Calu3 (cell line): ENCODE data around the gene OR51B6. TPM values are rescaled to one million over a fixed set of nuclear protein-coding genes. Genes with fewer than 3 reads are reported as not detected.

Source experiments
- BruUV-seq: library from RNA; stranded (reverse); fragments of 400-500 nt; replicated peaks from 2 replicates; lab custom pipeline; 2021; lab: Mats Ljungman, UMichigan
- CTCF ChIA-PET: fragments of 300-600 bp; sonication (Branson Sonifier 250); formaldehyde crosslinking; loops from one replicate; lab custom pipeline; 2022; ENCODE audit warnings: antibody characterized with exemption; lab: Charles Lee
- DNase-seq: peaks from one replicate; pipeline ENCODE4 v3.0.0; 2022
- H3K27ac Mint-ChIP-seq: one replicate; pipeline ENCODE4 v1.8.0; 2022; ENCODE audit warnings: mixed read lengths; ENCODE audit not compliant: unreplicated experiment
- H3K27me3 Mint-ChIP-seq: one replicate; pipeline ENCODE4 v1.8.0; 2022; ENCODE audit warnings: mixed read lengths; ENCODE audit not compliant: unreplicated experiment
- H3K36me3 Mint-ChIP-seq: one replicate; pipeline ENCODE4 v1.8.0; 2022; ENCODE audit warnings: mild to moderate bottlenecking, moderate library complexity, mixed read lengths; ENCODE audit not compliant: insufficient read depth, unreplicated experiment
- H3K4me1 Mint-ChIP-seq: one replicate; pipeline ENCODE4 v1.8.0; 2022; ENCODE audit warnings: mild to moderate bottlenecking, low read depth, mixed read lengths; ENCODE audit not compliant: unreplicated experiment
- H3K4me3 Mint-ChIP-seq: one replicate; pipeline ENCODE4 v1.8.0; 2022; ENCODE audit warnings: mild to moderate bottlenecking, low read depth, moderate library complexity, mixed read lengths; ENCODE audit not compliant: unreplicated experiment
- H3K9me3 Mint-ChIP-seq: one replicate; pipeline ENCODE4 v1.8.0; 2022; ENCODE audit warnings: low read depth, mixed read lengths; ENCODE audit not compliant: unreplicated experiment
- intact Hi-C: fragments of 100-400 bp; cut with micrococcal nuclease; formaldehyde crosslinking; loops from one replicate; pipeline ENCODE4 v1.10.0; 2022; ENCODE audit not compliant: unreplicated experiment
- total RNA-seq: library from RNA; stranded (reverse); gene quantifications from 2 replicates; pipeline ENCODE4 v1.2.3, GENCODE V29; 2022
- TF ChIP-seq, protein P1 (sequence below): fragments of 200-600 bp; IDR thresholded peaks from one replicate; pipeline ENCODE4 v1.8.0; 2022; ENCODE audit warnings: antibody characterized with exemption; ENCODE audit not compliant: unreplicated experiment

Gene OR51B6
- total RNA-seq, 1 experiment from 2014 or later = not detected

DNA sequence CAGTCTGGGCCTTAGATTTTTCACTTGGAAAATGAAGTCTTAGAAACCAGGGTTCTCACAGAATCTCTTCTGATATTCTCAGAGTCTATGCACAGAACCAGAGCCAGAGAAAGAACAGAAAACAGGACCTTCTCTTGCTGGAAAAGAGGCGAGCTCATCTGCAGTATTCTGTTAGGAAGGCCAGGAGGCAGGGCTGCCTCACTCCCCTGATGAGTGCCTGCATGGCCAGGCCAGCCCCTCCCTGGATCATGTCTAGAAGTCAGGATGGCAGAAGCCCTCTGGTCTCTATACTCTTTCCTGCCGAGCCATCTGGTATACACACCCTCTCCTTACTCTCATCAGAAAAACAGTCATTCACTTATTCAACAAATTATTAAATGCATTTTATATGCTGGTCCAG lies 33.0 kb downstream of the OR51B6 start:
- Mint-ChIP-seq H3K27me3 (peaks cover 15% of the 10 kb centered on the region), H3K4me3 (no peak overlapping the region), H3K4me1 (no peaks in the 10 kb centered on the region), H3K36me3 (no peaks in the 10 kb centered on the region), H3K9me3 (no peaks in the 10 kb centered on the region), H3K27ac (no peak overlapping the region)
- no peak for DNase-seq
- CTCF ChIA-PET = no interaction called here
- TF ChIP-seq, protein P1, sequence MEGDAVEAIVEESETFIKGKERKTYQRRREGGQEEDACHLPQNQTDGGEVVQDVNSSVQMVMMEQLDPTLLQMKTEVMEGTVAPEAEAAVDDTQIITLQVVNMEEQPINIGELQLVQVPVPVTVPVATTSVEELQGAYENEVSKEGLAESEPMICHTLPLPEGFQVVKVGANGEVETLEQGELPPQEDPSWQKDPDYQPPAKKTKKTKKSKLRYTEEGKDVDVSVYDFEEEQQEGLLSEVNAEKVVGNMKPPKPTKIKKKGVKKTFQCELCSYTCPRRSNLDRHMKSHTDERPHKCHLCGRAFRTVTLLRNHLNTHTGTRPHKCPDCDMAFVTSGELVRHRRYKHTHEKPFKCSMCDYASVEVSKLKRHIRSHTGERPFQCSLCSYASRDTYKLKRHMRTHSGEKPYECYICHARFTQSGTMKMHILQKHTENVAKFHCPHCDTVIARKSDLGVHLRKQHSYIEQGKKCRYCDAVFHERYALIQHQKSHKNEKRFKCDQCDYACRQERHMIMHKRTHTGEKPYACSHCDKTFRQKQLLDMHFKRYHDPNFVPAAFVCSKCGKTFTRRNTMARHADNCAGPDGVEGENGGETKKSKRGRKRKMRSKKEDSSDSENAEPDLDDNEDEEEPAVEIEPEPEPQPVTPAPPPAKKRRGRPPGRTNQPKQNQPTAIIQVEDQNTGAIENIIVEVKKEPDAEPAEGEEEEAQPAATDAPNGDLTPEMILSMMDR = no peak
- intact Hi-C loops = loop anchor here (5.0 kb wide), 1 partner anchor 423 kb away; the partner anchor contains the start of gene OR52N2
- no TSS peak for BruUV-seq

DNA sequence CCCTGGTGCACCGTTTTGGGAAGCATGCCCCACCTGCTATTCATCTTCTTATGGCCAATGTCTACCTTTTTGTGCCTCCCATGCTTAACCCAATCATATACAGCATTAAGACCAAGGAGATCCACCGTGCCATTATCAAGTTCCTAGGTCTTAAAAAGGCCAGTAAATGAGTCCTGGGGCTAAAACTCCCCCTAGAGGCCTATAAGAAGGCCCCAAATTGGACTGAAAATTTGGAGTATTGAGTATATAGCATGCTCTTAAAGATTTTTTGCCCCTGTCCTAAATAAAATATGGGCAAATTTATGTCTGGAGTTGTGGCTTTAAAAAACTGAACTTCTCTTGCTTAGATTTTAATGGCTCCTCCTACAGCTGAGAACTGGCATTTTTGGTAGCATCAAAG lies 38.9 kb downstream of the OR51B6 start:
- CTCF ChIA-PET = no interaction called here
- H3K27ac Mint-ChIP-seq = no peak overlapping the region
- no peaks in the 10 kb centered on the region for H3K4me1 Mint-ChIP-seq
- TF ChIP-seq, protein P1 = no peak
- no peaks in the 10 kb centered on the region for H3K27me3 Mint-ChIP-seq
- H3K36me3 Mint-ChIP-seq = no peaks in the 10 kb centered on the region
- no peaks in the 10 kb centered on the region for H3K9me3 Mint-ChIP-seq
- no TSS peak for BruUV-seq
- no peak for DNase-seq
- H3K4me3 Mint-ChIP-seq = no peak overlapping the region
- intact Hi-C loops = no loop called here

DNA sequence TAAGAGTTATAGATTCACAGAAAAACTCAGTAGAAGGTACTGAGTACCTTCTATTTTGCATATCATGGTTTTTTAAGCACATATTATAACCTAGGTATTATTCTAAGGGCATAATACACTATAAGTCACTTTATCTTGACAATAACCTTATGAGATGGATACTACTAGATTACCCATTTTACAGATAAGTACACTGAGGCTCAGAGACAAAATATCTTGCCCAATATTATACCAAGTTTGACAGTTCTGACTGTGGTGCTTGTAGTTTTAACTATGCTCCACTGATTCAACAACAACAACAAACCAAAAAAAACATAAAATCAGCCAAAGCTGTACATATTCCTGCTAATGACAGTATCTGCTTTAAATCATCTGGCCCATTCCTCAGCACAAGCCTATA lies 42.8 kb downstream of the OR51B6 start:
- Mint-ChIP-seq H3K4me3 (no peak overlapping the region), H3K9me3 (peaks cover 2% of the 10 kb centered on the region), H3K36me3 (no peaks in the 10 kb centered on the region), H3K27me3 (no peaks in the 10 kb centered on the region), H3K27ac (no peak overlapping the region), H3K4me1 (no peaks in the 10 kb centered on the region)
- DNase-seq = no peak
- TF ChIP-seq, protein P1 = no peak
- no TSS peak for BruUV-seq
- CTCF ChIA-PET = no interaction called here
- intact Hi-C loops = no loop called here

DNA sequence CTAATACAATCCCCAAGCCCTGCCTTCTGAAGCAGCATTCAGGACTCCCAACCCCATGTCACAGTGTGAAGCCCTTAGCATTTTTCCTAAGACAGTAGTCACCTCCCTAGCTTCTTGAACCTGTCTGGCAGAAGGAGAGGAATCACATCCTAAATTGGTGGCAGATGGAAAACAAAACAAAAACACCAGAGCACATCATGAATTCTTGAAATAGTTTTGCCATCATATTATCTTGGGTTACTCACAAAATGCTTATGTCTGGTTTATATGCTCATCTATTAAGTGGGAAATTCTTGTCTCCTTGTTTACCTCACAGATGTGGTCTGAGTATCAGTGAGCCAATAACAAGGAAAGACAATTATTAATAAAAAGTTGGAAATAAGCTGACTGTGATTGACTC lies 47.6 kb downstream of the OR51B6 start:
- no peak for DNase-seq
- peaks cover 10% of the 10 kb centered on the region for H3K9me3 Mint-ChIP-seq
- BruUV-seq = no TSS peak
- H3K27ac Mint-ChIP-seq = no peak overlapping the region
- no peak overlapping the region for H3K4me3 Mint-ChIP-seq
- H3K36me3 Mint-ChIP-seq = no peaks in the 10 kb centered on the region
- CTCF ChIA-PET = no interaction called here
- H3K4me1 Mint-ChIP-seq = no peaks in the 10 kb centered on the region
- no peaks in the 10 kb centered on the region for H3K27me3 Mint-ChIP-seq
- TF ChIP-seq, protein P1 = no peak
- intact Hi-C loops = no loop called here

Other genes with a start within 250 kb of the OR51B6 start
- not detected in 2 replicates for gene OR52A5, start 213.2 kb upstream of the OR51B6 start, total RNA-seq
- not detected in 2 replicates for gene OR52A1, start 196.8 kb upstream of the OR51B6 start, total RNA-seq
- gene OR51V1, start 150.8 kb upstream of the OR51B6 start, total RNA-seq = not detected in 2 replicates
- not detected in 2 replicates for gene HBB, start 124.4 kb upstream of the OR51B6 start, total RNA-seq
- gene HBD, start 117.0 kb upstream of the OR51B6 start, total RNA-seq = not detected in 2 replicates
- not detected in 2 replicates for gene HBG1, start 101.7 kb upstream of the OR51B6 start, total RNA-seq
- not detected in 2 replicates for gene HBG2, start 96.7 kb upstream of the OR51B6 start, total RNA-seq
- not detected in 2 replicates for gene HBE1, start 81.6 kb upstream of the OR51B6 start, total RNA-seq
- not detected in 2 replicates for gene OR51B4, start 49.6 kb upstream of the OR51B6 start, total RNA-seq
- gene OR51B2, start 27.2 kb upstream of the OR51B6 start, total RNA-seq = not detected in 2 replicates
- not detected in 2 replicates for gene OR51B5, start 8.0 kb upstream of the OR51B6 start, total RNA-seq
- gene OR51M1, start 32.3 kb downstream of the OR51B6 start, total RNA-seq = not detected in 2 replicates
- gene OR51Q1, start 70.6 kb downstream of the OR51B6 start, total RNA-seq = not detected in 2 replicates
- gene OR51I1, start 90.0 kb downstream of the OR51B6 start, total RNA-seq = not detected in 2 replicates
- not detected in 2 replicates for gene OR51I2, start 97.8 kb downstream of the OR51B6 start, total RNA-seq
- gene OR52D1, start 137.2 kb downstream of the OR51B6 start, total RNA-seq = not detected in 2 replicates
- not detected in 2 replicates for gene UBQLN3, start 158.4 kb downstream of the OR51B6 start, total RNA-seq
- 0.14 and 0.51 TPM in 2 replicates for gene UBQLNL, start 165.2 kb downstream of the OR51B6 start, total RNA-seq
- not detected in 2 replicates for gene OR52H1, start 197.0 kb downstream of the OR51B6 start, total RNA-seq
- gene OR52B6, start 229.4 kb downstream of the OR51B6 start, total RNA-seq = not detected in 2 replicates
- 0.80 and 2.8 TPM in 2 replicates for gene TRIM6, start 245.1 kb downstream of the OR51B6 start, total RNA-seq